ENCODE measurements around the gene SLFN12L.
"Not testable (repeated sequence)": the region's sequence is repeated elsewhere in the genome, so short reads cannot be mapped to it uniquely, and the experiment has no call there.

SLFN12L gene

GRCh38 chr17:35493040-35493439, 44.4 kb downstream of the SLFN12L start:
- no peak for DNase-seq

- DNase-seq, result no peak
Observed at GRCh38 chr17:35491417-35491816, 46.1 kb downstream of the SLFN12L start.

- DNase-seq, result no peak
Observed at GRCh38 chr17:35489944-35490343, 47.5 kb downstream of the SLFN12L start.

GRCh38 chr17:35488991-35489390, 48.5 kb downstream of the SLFN12L start:
- DNase-seq, result no peak

- DNase-seq, result peak; percentile 23 to 57 (median 38)
Observed at GRCh38 chr17:35486920-35487732, 50.4 kb downstream of the SLFN12L start.

- DNase-seq, result no peak
Observed at GRCh38 chr17:35479271-35479670, 58.2 kb downstream of the SLFN12L start.

- no peak for DNase-seq
Observed at GRCh38 chr17:35477248-35477647, 60.2 kb downstream of the SLFN12L start.

- DNase-seq, result no peak
Observed at GRCh38 chr17:35476283-35476820, 61.1 kb downstream of the SLFN12L start.

- no peak for DNase-seq
Observed at GRCh38 chr17:35468475-35468874, 69.0 kb downstream of the SLFN12L start.

GRCh38 chr17:35467824-35468223, 69.7 kb downstream of the SLFN12L start:
- DNase-seq, result no peak

- DNase-seq, result peak in 2 of 4 experiments; percentile 20 to 51
Observed at GRCh38 chr17:35460354-35460851, 77.1 kb downstream of the SLFN12L start.

GRCh38 chr17:35454035-35454434, 83.4 kb downstream of the SLFN12L start:
- DNase-seq, result not testable (repeated sequence)

- DNase-seq, result no peak
Observed at GRCh38 chr17:35453171-35453570, 84.3 kb downstream of the SLFN12L start.

GRCh38 chr17:35449371-35449931, 88.0 kb downstream of the SLFN12L start:
- DNase-seq, result no peak

- DNase-seq, result no peak
Observed at GRCh38 chr17:35448899-35449227, 88.6 kb downstream of the SLFN12L start.

- DNase-seq, result peak; percentile 39 to 70 (median 58)
Observed at GRCh38 chr17:35448214-35448898, 89.1 kb downstream of the SLFN12L start, which contains the start of gene SLFN13. SLFN13 (minus strand) TSS chr17:35448766; CDS start chr17:35445680, 3,086 bp downstream.

GRCh38 chr17:35447499-35447898, 90.0 kb downstream of the SLFN12L start:
- DNase-seq, result no peak

GRCh38 chr17:35438433-35438832, 99.0 kb downstream of the SLFN12L start:
- no peak for DNase-seq

- peak in 2 of 4 experiments; percentile 28 to 50 for DNase-seq
Observed at GRCh38 chr17:35433075-35433894, 104.2 kb downstream of the SLFN12L start.

- no peak for DNase-seq
Observed at GRCh38 chr17:35432176-35433074, 105.1 kb downstream of the SLFN12L start, which contains the start of gene SLFN12. SLFN12 (minus strand) TSS chr17:35432500; CDS start chr17:35423028, 9,472 bp downstream.

- no peak for DNase-seq
Observed at GRCh38 chr17:35429702-35430101, 107.8 kb downstream of the SLFN12L start.
